ENCODE results near the gene CP. TPM values are rescaled to one million over a fixed set of nuclear protein-coding genes. Genes with fewer than 3 reads are reported as not detected.

CP gene
- total and polyA plus RNA-seq, 9 of the 15 experiments (the other 6 are each of a cell fraction or from before 2014, with no cell fraction given): 0.30 to 0.75 TPM; not detected in 7

DNA sequence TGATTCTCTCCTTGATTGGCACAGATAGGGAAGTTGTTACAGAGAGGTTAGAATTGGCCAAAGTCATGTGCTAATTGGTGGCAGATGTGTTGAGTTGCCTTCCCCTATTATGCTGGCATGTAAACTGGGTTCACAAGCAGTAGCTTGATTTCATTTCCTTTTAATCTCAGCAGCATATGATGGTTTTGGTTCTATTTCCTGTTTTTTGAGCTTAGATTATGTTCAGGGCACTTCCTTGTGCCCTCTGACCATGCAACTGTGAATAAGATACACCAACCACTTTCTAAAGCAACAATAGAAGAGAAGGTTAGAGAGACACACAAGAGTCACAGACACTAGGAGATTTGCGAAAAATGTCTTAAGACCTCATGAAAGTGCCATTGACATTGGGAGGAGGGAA, 75.7 kb downstream of the CP start:
- H3K79me2 ChIP-seq (ENCODE audit: control insufficient read depth, insufficient read depth, low read length): no peaks in the 10 kb centered on the region
- ATAC-seq: no peak
- no peak for DNase-seq (ENCODE audit: extremely low read depth in 1 of 4, low spot score in 3 of 4)
- no peak overlapping the region for H2AFZ ChIP-seq (ENCODE audit: low read depth, low read length)
- H3K27me3 ChIP-seq (ENCODE audit: control insufficient read depth in 2 of 2, insufficient read depth in 2 of 2, low read length in 2 of 2): no peaks in the 10 kb centered on the region
- H4K20me1 ChIP-seq (replicated peaks; ENCODE audit: control insufficient read depth, insufficient read depth, low read length): no peaks in the 10 kb centered on the region
- no peak overlapping the region for H3K27ac ChIP-seq (ENCODE audit: extremely low read depth, low read depth, low read length)
- ChIA-PET CTCF (ENCODE audit: low intra/inter-chr PET ratio) (no interaction called here), POLR2A (interaction anchor here (1.2 kb wide), 1 partner anchor 16 kb away, joined by 3 read pairs; no protein-coding TSS in a partner anchor)
- 29% methylated on average over 1 of the region's 1 CpG for WGBS (ENCODE audit: insufficient coverage, low coverage, missing lambda C conversion rate)
- BruUV-seq (replicated peaks): no TSS peak
- intact Hi-C loops (cut with micrococcal nuclease) (no loop called here), in situ Hi-C loops (cut with MboI) (no loop called here)
- H3K9me1 ChIP-seq (ENCODE audit: control insufficient read depth, insufficient read depth, low read length): no peaks in the 10 kb centered on the region
- TF ChIP-seq, protein P1, sequence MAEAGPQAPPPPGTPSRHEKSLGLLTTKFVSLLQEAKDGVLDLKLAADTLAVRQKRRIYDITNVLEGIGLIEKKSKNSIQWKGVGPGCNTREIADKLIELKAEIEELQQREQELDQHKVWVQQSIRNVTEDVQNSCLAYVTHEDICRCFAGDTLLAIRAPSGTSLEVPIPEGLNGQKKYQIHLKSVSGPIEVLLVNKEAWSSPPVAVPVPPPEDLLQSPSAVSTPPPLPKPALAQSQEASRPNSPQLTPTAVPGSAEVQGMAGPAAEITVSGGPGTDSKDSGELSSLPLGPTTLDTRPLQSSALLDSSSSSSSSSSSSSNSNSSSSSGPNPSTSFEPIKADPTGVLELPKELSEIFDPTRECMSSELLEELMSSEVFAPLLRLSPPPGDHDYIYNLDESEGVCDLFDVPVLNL (CRISPR knock-in tag; IDR thresholded peaks at IDR 0.05; ENCODE audit: low read depth): no peak
- TF ChIP-seq E2F3 (CRISPR knock-in tag; IDR thresholded peaks at IDR 0.05) (no peak), ZBTB1 (CRISPR knock-in tag; IDR thresholded peaks at IDR 0.05; ENCODE audit: borderline replicate concordance, low read depth) (no peak), ZNF263 (CRISPR knock-in tag; IDR thresholded peaks at IDR 0.05; ENCODE audit: borderline replicate concordance) (no peak), ZFP1 (CRISPR knock-in tag; IDR thresholded peaks at IDR 0.05) (no peak), FOXP1 (CRISPR knock-in tag; IDR thresholded peaks at IDR 0.05) (no peak), ELF1 (tag; IDR thresholded peaks at IDR 0.05) (no peak), HIVEP1 (CRISPR knock-in tag; IDR thresholded peaks at IDR 0.05) (no peak), PTTG1 (tag; IDR thresholded peaks at IDR 0.05; ENCODE audit: low read depth) (no peak), FUS (optimal IDR thresholded peaks at IDR 0.05; ENCODE audit: low read depth, low read length) (no peak), CHCHD3 (CRISPR knock-in tag; IDR thresholded peaks at IDR 0.05) (no peak)
- TF ChIP-seq, protein P2, sequence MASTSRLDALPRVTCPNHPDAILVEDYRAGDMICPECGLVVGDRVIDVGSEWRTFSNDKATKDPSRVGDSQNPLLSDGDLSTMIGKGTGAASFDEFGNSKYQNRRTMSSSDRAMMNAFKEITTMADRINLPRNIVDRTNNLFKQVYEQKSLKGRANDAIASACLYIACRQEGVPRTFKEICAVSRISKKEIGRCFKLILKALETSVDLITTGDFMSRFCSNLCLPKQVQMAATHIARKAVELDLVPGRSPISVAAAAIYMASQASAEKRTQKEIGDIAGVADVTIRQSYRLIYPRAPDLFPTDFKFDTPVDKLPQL (IDR thresholded peaks at IDR 0.05; ENCODE audit: extremely low read depth, insufficient read length): no peak
- H3K4me1 ChIP-seq (replicated peaks in 1 of 2; ENCODE audit: control insufficient read depth in 2 of 2, insufficient read depth in 2 of 2, low read length in 2 of 2): no peaks in the 10 kb centered on the region
- H3K9ac ChIP-seq (ENCODE audit: insufficient read depth in 1 of 2, low read depth in 2 of 2, low read length in 2 of 2): no peak overlapping the region
- H3K9me3 ChIP-seq (replicated peaks; ENCODE audit: control insufficient read depth, insufficient read depth, low read depth, low read length): no peaks in the 10 kb centered on the region
- no peak overlapping the region for H3K4me2 ChIP-seq (ENCODE audit: insufficient read depth, low read length)
- no peak for FAIRE-seq
- peaks cover 6% of the 10 kb centered on the region; the same call in 1 of the 3 replicates for H3K36me3 ChIP-seq (ENCODE audit: control insufficient read depth, insufficient read depth, low read length)
- no peak overlapping the region for H3K4me3 ChIP-seq
